ENCODE results near the gene P4HA2. TPM values are rescaled to one million over a fixed set of nuclear protein-coding genes. Genes with fewer than 3 reads are reported as not detected.

P4HA2 gene
- total and polyA plus RNA-seq, 2 of the 13 experiments (the other 11 are each of a cell fraction or from before 2014, with no cell fraction given) = 37.7 to 126 TPM

DNA sequence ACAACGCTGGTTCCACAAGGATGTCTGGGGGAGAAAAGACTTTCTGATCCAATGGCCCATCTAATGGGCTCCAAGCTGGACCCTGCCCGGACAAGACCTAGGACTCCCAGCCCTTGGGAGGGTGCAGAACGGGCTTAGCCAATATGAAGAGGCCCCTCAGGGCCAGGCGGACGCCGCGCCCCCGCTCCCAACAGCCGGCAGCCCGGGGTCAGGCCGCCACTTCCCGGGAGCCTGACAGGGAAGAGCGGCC, 493 bp downstream of the P4HA2 start:
- in situ Hi-C loops (cut with HindIII; ENCODE audit: extremely low pct_ligation_motif_present, low pct_unique_long_range_greater_than_20kb) = no loop called here

More for the DNA sequence above, 493 bp downstream of the P4HA2 start:
- no CpG with 5 or more reads among the region's 13 CpGs for WGBS (ENCODE audit: low lambda C conversion rate)
- ChIA-PET CTCF (ENCODE audit: low intra/inter-chr PET ratio, low total read pairs) (no interaction called here), POLR2A (interaction anchor here (0.8 to 2.2 kb wide), 6 partner anchors 11 to 142 kb away, joined by 3 to 21 read pairs (median 4); partner anchors contain the start of genes SLC22A4 and SLC22A5)
- H3K27me3 ChIP-seq (ENCODE audit: control insufficient read depth in 1 of 2, insufficient read depth in 2 of 2, low read length in 2 of 2) = peaks cover 0 to 6% of the 10 kb centered on the region in 2 experiments; a peak in 1 of 5 replicates
- no peaks in the 10 kb centered on the region for H3K36me3 ChIP-seq (replicated peaks in 1 of 2; ENCODE audit: control insufficient read depth in 1 of 2, insufficient read depth in 2 of 2, low read length in 2 of 2)
- peaks cover 23% of the 10 kb centered on the region for H3K79me2 ChIP-seq (ENCODE audit: insufficient read depth, low read length)
- no peak for DNase-seq (ENCODE audit: low spot score)
- TF ChIP-seq ZSCAN5A (CRISPR knock-in tag; IDR thresholded peaks at IDR 0.05; ENCODE audit: borderline replicate concordance) (0 out of 2 replicates have a peak, but pooled peaks have one; percentile 49), BRF2 (CRISPR knock-in tag; IDR thresholded peaks at IDR 0.05) (0 out of 2 replicates have a peak, but pooled peaks have one; percentile 15), CTCF (CRISPR knock-in tag; IDR thresholded peaks at IDR 0.05) (0 out of 2 replicates have a peak, but pooled peaks have one; percentile 12), THYN1 (CRISPR knock-in tag; IDR thresholded peaks at IDR 0.05; ENCODE audit: borderline replicate concordance, low read depth) (0 out of 2 replicates have a peak, but pooled peaks have one; percentile 23), HIVEP1 (CRISPR knock-in tag; IDR thresholded peaks at IDR 0.05) (0 out of 2 replicates have a peak, but pooled peaks have one; percentile 20), ZNF772 (CRISPR knock-in tag; IDR thresholded peaks at IDR 0.05) (no peak), ZNF619 (CRISPR knock-in tag; IDR thresholded peaks at IDR 0.05) (0 out of 2 replicates have a peak, but pooled peaks have one; percentile 8), ZNF230 (CRISPR knock-in tag; IDR thresholded peaks at IDR 0.05) (no peak), KMT2B (CRISPR knock-in tag; IDR thresholded peaks at IDR 0.05) (0 out of 2 replicates have a peak, but pooled peaks have one; percentile 31), HDAC1 (CRISPR knock-in tag; IDR thresholded peaks at IDR 0.05) (peak; percentile 3; the same call in 1 of the 2 replicates), TOE1 (CRISPR knock-in tag; IDR thresholded peaks at IDR 0.05) (no peak), ZNF232 (CRISPR knock-in tag; IDR thresholded peaks at IDR 0.05; ENCODE audit: borderline replicate concordance) (0 out of 2 replicates have a peak, but pooled peaks have one; percentile 29), TCF12 (IDR thresholded peaks at IDR 0.05) (no peak), TCF12 (CRISPR knock-in tag; IDR thresholded peaks at IDR 0.05) (peak; percentile 14; the same call in 1 of the 2 replicates)
- TF ChIP-seq, protein P1, sequence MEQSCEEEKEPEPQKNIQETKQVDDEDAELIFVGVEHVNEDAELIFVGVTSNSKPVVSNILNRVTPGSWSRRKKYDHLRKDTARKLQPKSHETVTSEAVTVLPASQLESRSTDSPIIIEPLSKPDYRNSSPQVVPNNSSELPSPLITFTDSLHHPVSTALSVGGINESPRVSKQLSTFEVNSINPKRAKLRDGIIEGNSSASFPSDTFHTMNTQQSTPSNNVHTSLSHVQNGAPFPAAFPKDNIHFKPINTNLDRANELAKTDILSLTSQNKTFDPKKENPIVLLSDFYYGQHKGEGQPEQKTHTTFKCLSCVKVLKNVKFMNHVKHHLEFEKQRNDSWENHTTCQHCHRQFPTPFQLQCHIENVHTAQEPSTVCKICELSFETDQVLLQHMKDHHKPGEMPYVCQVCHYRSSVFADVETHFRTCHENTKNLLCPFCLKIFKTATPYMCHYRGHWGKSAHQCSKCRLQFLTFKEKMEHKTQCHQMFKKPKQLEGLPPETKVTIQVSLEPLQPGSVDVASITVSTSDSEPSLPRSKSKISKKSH (CRISPR knock-in tag; IDR thresholded peaks at IDR 0.05; ENCODE audit: borderline replicate concordance) = 0 out of 2 replicates have a peak, but pooled peaks have one; percentile 6
- H3K9me3 ChIP-seq (ENCODE audit: low read length) = no peaks in the 10 kb centered on the region
- H3K9ac ChIP-seq (ENCODE audit: insufficient read depth, low read depth, low read length) = peak overlapping the region; percentile 84
- no peak for ATAC-seq
- intact Hi-C loops (cut with micrococcal nuclease; ENCODE audit: unreplicated experiment) = no loop called here
- peak overlapping the region; percentile 95 for H3K4me2 ChIP-seq (ENCODE audit: low read depth, low read length)
- no TSS peak for BruUV-seq (replicated peaks)
- peaks cover 44% of the 10 kb centered on the region for H3K4me1 ChIP-seq (ENCODE audit: insufficient read depth, low read length)
- H2AFZ ChIP-seq (ENCODE audit: low read length) = no peak overlapping the region
- no peaks in the 10 kb centered on the region for H4K20me1 ChIP-seq (ENCODE audit: insufficient read depth, low read length)
- peak overlapping the region; percentile 67 for H3K27ac ChIP-seq (ENCODE audit: extremely low read length, insufficient read depth, low read length)
- FAIRE-seq = no peak
- H3K4me3 ChIP-seq (replicated peaks in 1 of 3; ENCODE audit: insufficient read depth in 1 of 3, low read depth in 2 of 3, low read length in 3 of 3) = peak overlapping the region; percentile 81 to 88 (median 82)
